Hippocampal formation (tissue), 2 donors: ENCODE measurements around the gene CFAP299.
"Not testable (repeated sequence)": the region's sequence is repeated elsewhere in the genome, so short reads cannot be mapped to it uniquely, and the experiment has no call there.

Experiments used
- DNase-seq, 2 donors: peaks; one replicate each; lab custom pipeline; 2025; lab: John Stamatoyannopoulos, UW

The CFAP299 gene

GRCh38 chr4:80717204-80717603 lies 381.7 kb downstream of the CFAP299 start:
- DNase-seq, result no peak

- DNase-seq, result no peak
Measured at GRCh38 chr4:80726471-80726870, 390.9 kb downstream of the CFAP299 start.

- no peak for DNase-seq
Measured at GRCh38 chr4:80730158-80730557, 394.6 kb downstream of the CFAP299 start.

- DNase-seq, result no peak
Measured at GRCh38 chr4:80731436-80731835, 395.9 kb downstream of the CFAP299 start.

- no peak for DNase-seq
Measured at GRCh38 chr4:80732010-80732409, 396.5 kb downstream of the CFAP299 start.

GRCh38 chr4:80740375-80740774 lies 404.8 kb downstream of the CFAP299 start:
- DNase-seq, result no peak

- not testable (repeated sequence) for DNase-seq
Measured at GRCh38 chr4:80749558-80749957, 414.0 kb downstream of the CFAP299 start.

GRCh38 chr4:80751200-80751599 lies 415.7 kb downstream of the CFAP299 start:
- DNase-seq, result no peak

- DNase-seq, result no peak
Measured at GRCh38 chr4:80767944-80768343, 432.4 kb downstream of the CFAP299 start.

- DNase-seq, result no peak
Measured at GRCh38 chr4:80776168-80776567, 440.6 kb downstream of the CFAP299 start.

GRCh38 chr4:80781431-80781830 lies 445.9 kb downstream of the CFAP299 start:
- no peak for DNase-seq

GRCh38 chr4:80787306-80787705 lies 451.8 kb downstream of the CFAP299 start:
- no peak for DNase-seq

- no peak for DNase-seq
Measured at GRCh38 chr4:80788798-80789197, 453.3 kb downstream of the CFAP299 start.

GRCh38 chr4:80790152-80790551 lies 454.6 kb downstream of the CFAP299 start:
- no peak for DNase-seq

- DNase-seq, result not testable (repeated sequence)
Measured at GRCh38 chr4:80793660-80794059, 458.1 kb downstream of the CFAP299 start.

GRCh38 chr4:80798082-80798481 lies 462.6 kb downstream of the CFAP299 start:
- no peak for DNase-seq

GRCh38 chr4:80800719-80801118 lies 465.2 kb downstream of the CFAP299 start:
- DNase-seq, result not testable (repeated sequence)

- DNase-seq, result no peak
Measured at GRCh38 chr4:80803337-80803736, 467.8 kb downstream of the CFAP299 start.

GRCh38 chr4:80806472-80806871 lies 470.9 kb downstream of the CFAP299 start:
- no peak for DNase-seq

- DNase-seq, result no peak
Measured at GRCh38 chr4:80809039-80809729, 473.7 kb downstream of the CFAP299 start.

- DNase-seq, result no peak
Measured at GRCh38 chr4:80811406-80811805, 475.9 kb downstream of the CFAP299 start.

GRCh38 chr4:80812145-80812544 lies 476.6 kb downstream of the CFAP299 start:
- no peak for DNase-seq

GRCh38 chr4:80814266-80814665 lies 478.7 kb downstream of the CFAP299 start:
- DNase-seq, result no peak
